Type B pancreatic cell (in vitro differentiated cells): ENCODE results near the gene FAM234A. TPM values are rescaled to one million over a fixed set of nuclear protein-coding genes. Genes with fewer than 3 reads are reported as not detected.

Source experiments
- DNase-seq: peaks from one replicate; pipeline ENCODE4 v3.0.0; 2021; ENCODE audit warnings: mixed read lengths; ENCODE audit not compliant: unreplicated experiment; ENCODE audit errors: extremely low spot score
- H3K27ac Mint-ChIP-seq: 2 replicates; pipeline ENCODE4 v1.8.0; 2021; ENCODE audit warnings: mild to moderate bottlenecking, mixed read lengths
- H3K27me3 Mint-ChIP-seq: 2 replicates; pipeline ENCODE4 v1.8.0; 2021; ENCODE audit warnings: mixed read lengths
- H3K36me3 Mint-ChIP-seq: 2 replicates; pipeline ENCODE4 v1.8.0; 2021; ENCODE audit warnings: mixed read lengths
- H3K4me1 Mint-ChIP-seq: one replicate; pipeline ENCODE4 v1.8.0; 2021; ENCODE audit warnings: mixed read lengths; ENCODE audit not compliant: unreplicated experiment
- H3K4me3 Mint-ChIP-seq: 2 replicates; pipeline ENCODE4 v1.8.0; 2021; ENCODE audit warnings: mild to moderate bottlenecking, mixed read lengths
- H3K9me3 Mint-ChIP-seq: 2 replicates; pipeline ENCODE4 v1.8.0; 2021; ENCODE audit warnings: mixed read lengths
- long read RNA-seq: library from polyadenylated mRNA; unstranded; transcript quantifications from one replicate; pipeline ENCODE4 v2.0.0, GENCODE V29; 2020
- total RNA-seq: library from RNA; stranded (reverse); gene quantifications from 2 replicates; pipeline ENCODE4 v1.2.1, GENCODE V29; 2021; ENCODE audit warnings: low replicate concordance
- TF ChIP-seq, protein P1 (sequence below): fragments of 200-600 bp; sonication (generic); conservative IDR thresholded peaks from 2 replicates; pipeline ENCODE4 v1.5.0; 2021; ENCODE audit warnings: antibody characterized with exemption, mild to moderate bottlenecking

The FAM234A gene, protein sequence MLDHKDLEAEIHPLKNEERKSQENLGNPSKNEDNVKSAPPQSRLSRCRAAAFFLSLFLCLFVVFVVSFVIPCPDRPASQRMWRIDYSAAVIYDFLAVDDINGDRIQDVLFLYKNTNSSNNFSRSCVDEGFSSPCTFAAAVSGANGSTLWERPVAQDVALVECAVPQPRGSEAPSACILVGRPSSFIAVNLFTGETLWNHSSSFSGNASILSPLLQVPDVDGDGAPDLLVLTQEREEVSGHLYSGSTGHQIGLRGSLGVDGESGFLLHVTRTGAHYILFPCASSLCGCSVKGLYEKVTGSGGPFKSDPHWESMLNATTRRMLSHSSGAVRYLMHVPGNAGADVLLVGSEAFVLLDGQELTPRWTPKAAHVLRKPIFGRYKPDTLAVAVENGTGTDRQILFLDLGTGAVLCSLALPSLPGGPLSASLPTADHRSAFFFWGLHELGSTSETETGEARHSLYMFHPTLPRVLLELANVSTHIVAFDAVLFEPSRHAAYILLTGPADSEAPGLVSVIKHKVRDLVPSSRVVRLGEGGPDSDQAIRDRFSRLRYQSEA
- 125 and 143 TPM in 2 replicates for total RNA-seq
- long read RNA-seq, transcript FAM234A-203 (13 exons, 3,213 nt) = major isoform, 15 of 47 reads
- long read RNA-seq, partial matches to known transcripts = 19 of 47 reads
- long read RNA-seq, other reads (novel, unspliced or antisense) = 13 of 47 reads

DNA sequence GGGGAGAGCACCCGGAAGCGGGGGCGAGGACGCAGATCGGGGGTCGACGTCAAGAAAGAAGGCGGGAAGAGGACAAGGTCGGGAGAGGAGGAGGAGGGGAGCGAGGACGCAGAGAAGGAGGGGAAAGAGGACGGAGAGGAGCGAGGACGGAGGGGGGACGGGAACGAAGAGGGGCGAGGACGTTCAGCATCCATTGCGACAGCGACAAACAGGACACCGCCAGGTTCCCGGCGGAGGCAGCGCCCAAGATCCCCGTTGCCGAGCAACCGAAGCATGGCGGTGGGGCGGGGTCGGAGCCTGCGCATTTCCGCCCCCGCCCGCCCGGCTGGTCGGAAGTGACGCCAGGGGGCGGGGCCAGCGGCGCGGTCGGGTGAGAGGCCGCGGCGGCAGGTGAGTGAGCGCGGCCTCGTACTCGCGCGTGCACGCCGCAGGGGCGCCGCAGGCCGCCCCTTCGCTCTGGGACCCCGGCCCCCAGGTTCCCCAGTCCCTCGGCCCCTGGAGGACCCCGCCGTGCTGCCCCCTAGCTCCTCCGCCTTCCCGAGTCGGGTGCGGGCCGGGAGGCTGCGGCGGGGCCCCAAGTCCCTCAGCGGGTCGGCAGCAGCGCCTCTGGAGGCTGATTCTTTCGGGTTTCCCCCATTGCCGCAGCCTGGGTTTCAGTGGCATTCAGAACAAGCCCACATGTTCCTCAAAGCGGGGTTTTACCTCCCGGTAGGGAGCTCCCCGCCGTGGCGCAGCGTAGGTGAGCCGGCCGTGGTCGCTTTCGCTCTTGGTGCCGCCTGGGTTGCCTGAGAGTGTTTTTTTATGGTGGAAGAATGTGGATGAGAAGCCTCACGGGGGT lies at the start of gene FAM234A:
Gene FAM234A (plus strand): TSS at position 354 of the 838 bp plus-strand sequence. CDS start 19,593 bp downstream, outside the sequence.
- peak within 1 kb of the TSS; percentile 99 for H3K4me3 Mint-ChIP-seq
- H3K4me1 Mint-ChIP-seq = peaks cover 9% of the 10 kb centered on the region
- H3K27ac Mint-ChIP-seq = peak within 1 kb of the TSS; percentile 99
- peaks cover 10% of the 10 kb centered on the region for H3K36me3 Mint-ChIP-seq
- TF ChIP-seq, protein P1, sequence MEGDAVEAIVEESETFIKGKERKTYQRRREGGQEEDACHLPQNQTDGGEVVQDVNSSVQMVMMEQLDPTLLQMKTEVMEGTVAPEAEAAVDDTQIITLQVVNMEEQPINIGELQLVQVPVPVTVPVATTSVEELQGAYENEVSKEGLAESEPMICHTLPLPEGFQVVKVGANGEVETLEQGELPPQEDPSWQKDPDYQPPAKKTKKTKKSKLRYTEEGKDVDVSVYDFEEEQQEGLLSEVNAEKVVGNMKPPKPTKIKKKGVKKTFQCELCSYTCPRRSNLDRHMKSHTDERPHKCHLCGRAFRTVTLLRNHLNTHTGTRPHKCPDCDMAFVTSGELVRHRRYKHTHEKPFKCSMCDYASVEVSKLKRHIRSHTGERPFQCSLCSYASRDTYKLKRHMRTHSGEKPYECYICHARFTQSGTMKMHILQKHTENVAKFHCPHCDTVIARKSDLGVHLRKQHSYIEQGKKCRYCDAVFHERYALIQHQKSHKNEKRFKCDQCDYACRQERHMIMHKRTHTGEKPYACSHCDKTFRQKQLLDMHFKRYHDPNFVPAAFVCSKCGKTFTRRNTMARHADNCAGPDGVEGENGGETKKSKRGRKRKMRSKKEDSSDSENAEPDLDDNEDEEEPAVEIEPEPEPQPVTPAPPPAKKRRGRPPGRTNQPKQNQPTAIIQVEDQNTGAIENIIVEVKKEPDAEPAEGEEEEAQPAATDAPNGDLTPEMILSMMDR = peak; percentile 60
- no peaks in the 10 kb centered on the region for H3K27me3 Mint-ChIP-seq
- no peaks in the 10 kb centered on the region for H3K9me3 Mint-ChIP-seq
- DNase-seq = peak; percentile 94

DNA sequence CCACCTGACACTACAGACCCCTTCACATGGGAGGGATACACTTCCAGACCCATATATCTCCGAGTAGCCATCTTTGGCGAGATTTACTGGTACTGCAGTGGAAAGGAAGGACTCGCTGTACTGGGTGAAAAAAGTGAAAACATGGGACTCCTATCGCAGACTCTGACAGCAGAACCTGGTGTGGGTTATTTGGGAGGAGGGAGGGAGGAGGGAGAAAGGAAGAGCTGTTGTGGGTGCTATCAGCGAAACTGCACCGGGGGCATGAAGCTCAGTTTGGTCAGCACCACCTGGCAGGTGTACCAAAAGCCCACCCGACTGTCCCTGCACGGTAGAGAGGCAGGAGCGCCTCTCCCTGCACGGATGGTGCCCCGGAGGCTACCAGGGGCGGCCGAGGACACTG lies 49.4 kb upstream of the FAM234A start:
- DNase-seq = no peak
- H3K27ac Mint-ChIP-seq = no peak overlapping the region
- TF ChIP-seq, protein P1 = no peak
- no peak overlapping the region for H3K4me3 Mint-ChIP-seq
- H3K4me1 Mint-ChIP-seq = no peaks in the 10 kb centered on the region
- no peaks in the 10 kb centered on the region for H3K27me3 Mint-ChIP-seq
- H3K9me3 Mint-ChIP-seq = no peaks in the 10 kb centered on the region
- H3K36me3 Mint-ChIP-seq = peaks cover 9% of the 10 kb centered on the region

DNA sequence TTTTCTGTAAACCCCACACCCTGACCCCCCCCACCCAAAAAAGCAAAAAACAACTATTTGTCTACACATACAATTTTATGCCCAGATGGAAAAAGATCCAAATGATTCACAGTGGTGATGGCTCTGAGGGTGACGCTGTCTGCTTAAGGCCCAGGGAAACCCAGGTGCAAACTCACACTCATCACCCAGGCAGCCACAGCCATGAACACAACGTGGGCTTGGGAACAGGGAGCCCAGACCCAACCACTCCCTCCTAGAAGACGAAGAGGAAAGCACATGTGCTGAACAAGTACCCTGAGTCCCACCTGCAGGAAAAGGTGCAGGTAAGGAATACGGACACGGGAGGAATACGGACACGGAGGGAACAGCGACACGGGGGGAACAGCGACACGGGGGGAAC lies 48.9 kb upstream of the FAM234A start:
- peaks cover 11% of the 10 kb centered on the region for H3K36me3 Mint-ChIP-seq
- H3K4me3 Mint-ChIP-seq = no peak overlapping the region
- TF ChIP-seq, protein P1 = no peak
- DNase-seq = no peak
- H3K4me1 Mint-ChIP-seq = no peaks in the 10 kb centered on the region
- H3K9me3 Mint-ChIP-seq = no peaks in the 10 kb centered on the region
- no peak overlapping the region for H3K27ac Mint-ChIP-seq
- no peaks in the 10 kb centered on the region for H3K27me3 Mint-ChIP-seq

DNA sequence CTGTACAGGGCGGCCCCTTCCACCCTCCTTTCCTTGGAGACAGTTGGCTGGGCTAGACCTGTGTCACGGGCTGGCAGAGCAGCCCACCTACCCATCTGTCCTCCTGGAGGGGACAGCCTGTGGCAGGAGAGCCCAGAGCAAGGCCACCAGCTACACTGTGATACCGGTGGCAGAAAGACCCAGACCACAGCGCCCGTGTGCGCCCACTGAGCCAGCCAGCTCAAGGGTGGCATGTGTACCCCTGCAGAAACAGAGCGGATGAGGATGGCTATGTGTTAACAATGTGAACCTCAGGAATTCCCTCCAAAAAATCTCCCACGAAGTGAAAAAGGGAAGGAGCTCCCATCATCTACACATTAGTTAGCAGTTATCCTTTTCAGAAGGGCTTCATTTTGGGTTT lies 47.3 kb upstream of the FAM234A start:
- Mint-ChIP-seq H3K9me3 (no peaks in the 10 kb centered on the region), H3K27me3 (no peaks in the 10 kb centered on the region), H3K36me3 (peaks cover 16% of the 10 kb centered on the region), H3K27ac (no peak overlapping the region), H3K4me3 (no peak overlapping the region), H3K4me1 (no peaks in the 10 kb centered on the region)
- TF ChIP-seq, protein P1 = no peak
- no peak for DNase-seq

DNA sequence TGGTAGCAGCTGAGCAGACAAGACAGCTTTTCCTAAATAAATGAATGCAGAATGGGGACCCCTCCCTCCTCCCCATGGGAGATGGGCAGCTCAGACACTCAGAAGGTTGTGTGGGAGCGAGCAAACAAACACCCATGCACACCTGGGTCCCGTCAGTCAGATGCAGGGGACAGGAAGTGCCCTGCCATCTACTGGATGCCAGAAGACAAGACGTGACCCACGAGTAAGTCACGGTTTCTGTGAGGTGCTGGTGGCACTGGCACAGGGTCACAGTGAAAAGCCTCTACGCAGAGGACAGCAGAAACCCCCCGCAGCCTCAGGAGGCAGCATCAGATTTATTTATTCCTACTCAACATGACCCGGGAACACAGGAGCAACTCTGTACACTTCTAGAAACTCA lies 45.9 kb upstream of the FAM234A start:
- DNase-seq = no peak
- Mint-ChIP-seq H3K9me3 (no peaks in the 10 kb centered on the region), H3K4me1 (no peaks in the 10 kb centered on the region), H3K4me3 (no peak overlapping the region), H3K27ac (no peak overlapping the region), H3K36me3 (peaks cover 20% of the 10 kb centered on the region), H3K27me3 (no peaks in the 10 kb centered on the region)
- TF ChIP-seq, protein P1 = peak; percentile 17
